ENCODE measurements around the gene ZNF526.

ZNF526 gene

DNA sequence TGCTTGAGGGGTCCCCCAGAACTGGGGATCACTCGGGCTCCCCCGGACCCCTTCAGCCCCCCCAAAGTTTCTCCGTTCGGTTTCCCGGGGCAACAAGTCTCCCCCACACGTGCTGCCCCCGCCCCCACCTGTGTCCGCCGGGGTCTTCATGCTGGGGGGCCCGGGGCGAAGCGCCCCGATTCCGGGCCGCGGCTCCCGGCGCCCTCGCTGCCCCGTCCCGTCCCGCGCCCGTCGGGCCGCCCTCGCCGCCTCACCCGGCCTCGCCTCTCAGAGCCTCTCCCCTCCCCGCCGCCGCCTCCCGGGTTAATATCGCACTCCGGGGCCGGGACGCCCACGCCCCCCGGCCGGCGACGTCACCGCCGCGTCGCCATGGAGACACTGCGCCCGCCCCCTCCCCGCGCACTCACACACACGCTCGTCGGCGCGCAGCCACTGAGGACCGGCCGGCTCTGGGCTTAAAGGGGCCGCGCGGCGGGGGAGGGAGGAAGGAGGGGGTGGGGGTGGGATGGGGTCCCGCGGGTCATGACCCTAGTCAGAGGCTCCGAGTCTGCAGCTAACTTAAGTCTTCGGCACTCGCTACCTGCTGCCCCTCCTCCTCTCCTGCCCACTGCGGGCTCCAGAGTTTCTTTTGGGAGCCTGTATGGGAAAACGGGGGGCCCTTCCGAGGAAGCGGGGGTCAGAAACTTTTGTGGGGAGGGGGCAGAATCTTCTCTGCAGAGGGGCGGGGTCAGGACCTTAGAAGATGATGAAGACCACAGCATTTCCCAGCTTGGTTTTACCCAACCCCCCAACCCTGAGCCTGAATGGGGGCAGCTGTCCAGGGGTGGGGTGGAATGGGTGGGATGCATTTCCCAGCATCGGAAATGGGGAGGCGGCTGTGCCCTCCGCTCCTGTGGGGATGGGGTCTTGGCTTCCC, 35.0 kb downstream of the ZNF526 start, which contains the start of gene ERF (continued):
- TF ChIP-seq, protein P1, sequence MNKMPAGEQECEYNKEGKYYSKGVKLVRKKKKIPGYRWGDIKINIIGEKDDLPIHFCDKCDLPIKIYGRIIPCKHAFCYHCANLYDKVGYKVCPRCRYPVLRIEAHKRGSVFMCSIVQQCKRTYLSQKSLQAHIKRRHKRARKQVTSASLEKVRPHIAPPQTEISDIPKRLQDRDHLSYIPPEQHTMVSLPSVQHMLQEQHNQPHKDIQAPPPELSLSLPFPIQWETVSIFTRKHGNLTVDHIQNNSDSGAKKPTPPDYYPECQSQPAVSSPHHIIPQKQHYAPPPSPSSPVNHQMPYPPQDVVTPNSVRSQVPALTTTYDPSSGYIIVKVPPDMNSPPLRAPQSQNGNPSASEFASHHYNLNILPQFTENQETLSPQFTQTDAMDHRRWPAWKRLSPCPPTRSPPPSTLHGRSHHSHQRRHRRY (tag by site-specific recombination; IDR thresholded peaks at IDR 0.05) = no peak
- TF ChIP-seq, protein P2, sequence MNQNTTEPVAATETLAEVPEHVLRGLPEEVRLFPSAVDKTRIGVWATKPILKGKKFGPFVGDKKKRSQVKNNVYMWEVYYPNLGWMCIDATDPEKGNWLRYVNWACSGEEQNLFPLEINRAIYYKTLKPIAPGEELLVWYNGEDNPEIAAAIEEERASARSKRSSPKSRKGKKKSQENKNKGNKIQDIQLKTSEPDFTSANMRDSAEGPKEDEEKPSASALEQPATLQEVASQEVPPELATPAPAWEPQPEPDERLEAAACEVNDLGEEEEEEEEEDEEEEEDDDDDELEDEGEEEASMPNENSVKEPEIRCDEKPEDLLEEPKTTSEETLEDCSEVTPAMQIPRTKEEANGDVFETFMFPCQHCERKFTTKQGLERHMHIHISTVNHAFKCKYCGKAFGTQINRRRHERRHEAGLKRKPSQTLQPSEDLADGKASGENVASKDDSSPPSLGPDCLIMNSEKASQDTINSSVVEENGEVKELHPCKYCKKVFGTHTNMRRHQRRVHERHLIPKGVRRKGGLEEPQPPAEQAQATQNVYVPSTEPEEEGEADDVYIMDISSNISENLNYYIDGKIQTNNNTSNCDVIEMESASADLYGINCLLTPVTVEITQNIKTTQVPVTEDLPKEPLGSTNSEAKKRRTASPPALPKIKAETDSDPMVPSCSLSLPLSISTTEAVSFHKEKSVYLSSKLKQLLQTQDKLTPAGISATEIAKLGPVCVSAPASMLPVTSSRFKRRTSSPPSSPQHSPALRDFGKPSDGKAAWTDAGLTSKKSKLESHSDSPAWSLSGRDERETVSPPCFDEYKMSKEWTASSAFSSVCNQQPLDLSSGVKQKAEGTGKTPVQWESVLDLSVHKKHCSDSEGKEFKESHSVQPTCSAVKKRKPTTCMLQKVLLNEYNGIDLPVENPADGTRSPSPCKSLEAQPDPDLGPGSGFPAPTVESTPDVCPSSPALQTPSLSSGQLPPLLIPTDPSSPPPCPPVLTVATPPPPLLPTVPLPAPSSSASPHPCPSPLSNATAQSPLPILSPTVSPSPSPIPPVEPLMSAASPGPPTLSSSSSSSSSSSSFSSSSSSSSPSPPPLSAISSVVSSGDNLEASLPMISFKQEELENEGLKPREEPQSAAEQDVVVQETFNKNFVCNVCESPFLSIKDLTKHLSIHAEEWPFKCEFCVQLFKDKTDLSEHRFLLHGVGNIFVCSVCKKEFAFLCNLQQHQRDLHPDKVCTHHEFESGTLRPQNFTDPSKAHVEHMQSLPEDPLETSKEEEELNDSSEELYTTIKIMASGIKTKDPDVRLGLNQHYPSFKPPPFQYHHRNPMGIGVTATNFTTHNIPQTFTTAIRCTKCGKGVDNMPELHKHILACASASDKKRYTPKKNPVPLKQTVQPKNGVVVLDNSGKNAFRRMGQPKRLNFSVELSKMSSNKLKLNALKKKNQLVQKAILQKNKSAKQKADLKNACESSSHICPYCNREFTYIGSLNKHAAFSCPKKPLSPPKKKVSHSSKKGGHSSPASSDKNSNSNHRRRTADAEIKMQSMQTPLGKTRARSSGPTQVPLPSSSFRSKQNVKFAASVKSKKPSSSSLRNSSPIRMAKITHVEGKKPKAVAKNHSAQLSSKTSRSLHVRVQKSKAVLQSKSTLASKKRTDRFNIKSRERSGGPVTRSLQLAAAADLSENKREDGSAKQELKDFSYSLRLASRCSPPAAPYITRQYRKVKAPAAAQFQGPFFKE (tag by site-specific recombination; IDR thresholded peaks at IDR 0.05; ENCODE audit: borderline replicate concordance) = no peak
- TF ChIP-seq ZNF629 (tag by site-specific recombination; IDR thresholded peaks at IDR 0.05) (0 out of 2 replicates have a peak, but pooled peaks have one; percentile 30), YY1 (tag by site-specific recombination; IDR thresholded peaks at IDR 0.05) (no peak), ZNF560 (tag by site-specific recombination; IDR thresholded peaks at IDR 0.05; ENCODE audit: borderline replicate concordance) (no peak), ZBTB17 (tag by site-specific recombination; IDR thresholded peaks at IDR 0.05) (no peak), SALL2 (tag by site-specific recombination; IDR thresholded peaks at IDR 0.05; ENCODE audit: borderline replicate concordance) (no peak), MYNN (tag by site-specific recombination; IDR thresholded peaks at IDR 0.05; ENCODE audit: borderline replicate concordance) (no peak), ZNF23 (tag by site-specific recombination; IDR thresholded peaks at IDR 0.05; ENCODE audit: borderline replicate concordance) (no peak), GFI1B (tag by site-specific recombination; IDR thresholded peaks at IDR 0.05) (no peak), ZNF747 (tag by site-specific recombination; IDR thresholded peaks at IDR 0.05) (no peak), ZFHX2 (tag by site-specific recombination; conservative IDR thresholded peaks at IDR 0.05) (peak; percentile 94), BCL11A (tag by site-specific recombination; IDR thresholded peaks at IDR 0.05; ENCODE audit: low read depth) (no peak), ZNF658 (tag by site-specific recombination; IDR thresholded peaks at IDR 0.05) (no peak), ZNF530 (tag by site-specific recombination; IDR thresholded peaks at IDR 0.05; ENCODE audit: low read depth) (no peak), OSR2 (tag by site-specific recombination; IDR thresholded peaks at IDR 0.05) (no peak), ZNF660 (tag by site-specific recombination; IDR thresholded peaks at IDR 0.05) (peak; percentile 74), TCF7L2 (IDR thresholded peaks at IDR 0.05; ENCODE audit: borderline replicate concordance, low read depth, low read length) (no peak), ZNF114 (tag by site-specific recombination; IDR thresholded peaks at IDR 0.05) (no peak), ZNF600 (tag by site-specific recombination; IDR thresholded peaks at IDR 0.05) (no peak), ZNF626 (tag by site-specific recombination; IDR thresholded peaks at IDR 0.05) (no peak), ZNF677 (tag by site-specific recombination; IDR thresholded peaks at IDR 0.05) (peak; percentile 35; the same call in 1 of the 2 replicates), ZNF132 (tag by site-specific recombination; IDR thresholded peaks at IDR 0.05; ENCODE audit: borderline replicate concordance) (no peak), ZEB2 (tag by site-specific recombination; IDR thresholded peaks at IDR 0.05) (no peak), ZFP3 (tag by site-specific recombination; IDR thresholded peaks at IDR 0.05; ENCODE audit: low read depth) (no peak), EGR2 (tag by site-specific recombination; IDR thresholded peaks at IDR 0.05; ENCODE audit: low read depth) (peak; percentile 75), ZNF837 (tag by site-specific recombination; IDR thresholded peaks at IDR 0.05) (no peak), ZNF426 (tag by site-specific recombination; IDR thresholded peaks at IDR 0.05) (no peak), ZNF146 (tag by site-specific recombination; IDR thresholded peaks at IDR 0.05) (no peak)
- TF ChIP-seq, protein P3, sequence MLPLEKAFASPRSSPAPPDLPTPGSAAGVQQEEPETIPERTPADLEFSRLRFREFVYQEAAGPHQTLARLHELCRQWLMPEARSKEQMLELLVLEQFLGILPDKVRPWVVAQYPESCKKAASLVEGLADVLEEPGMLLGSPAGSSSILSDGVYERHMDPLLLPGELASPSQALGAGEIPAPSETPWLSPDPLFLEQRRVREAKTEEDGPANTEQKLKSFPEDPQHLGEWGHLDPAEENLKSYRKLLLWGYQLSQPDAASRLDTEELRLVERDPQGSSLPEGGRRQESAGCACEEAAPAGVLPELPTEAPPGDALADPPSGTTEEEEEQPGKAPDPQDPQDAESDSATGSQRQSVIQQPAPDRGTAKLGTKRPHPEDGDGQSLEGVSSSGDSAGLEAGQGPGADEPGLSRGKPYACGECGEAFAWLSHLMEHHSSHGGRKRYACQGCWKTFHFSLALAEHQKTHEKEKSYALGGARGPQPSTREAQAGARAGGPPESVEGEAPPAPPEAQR (tag by site-specific recombination; IDR thresholded peaks at IDR 0.05) = no peak
- TF ChIP-seq, protein P4, sequence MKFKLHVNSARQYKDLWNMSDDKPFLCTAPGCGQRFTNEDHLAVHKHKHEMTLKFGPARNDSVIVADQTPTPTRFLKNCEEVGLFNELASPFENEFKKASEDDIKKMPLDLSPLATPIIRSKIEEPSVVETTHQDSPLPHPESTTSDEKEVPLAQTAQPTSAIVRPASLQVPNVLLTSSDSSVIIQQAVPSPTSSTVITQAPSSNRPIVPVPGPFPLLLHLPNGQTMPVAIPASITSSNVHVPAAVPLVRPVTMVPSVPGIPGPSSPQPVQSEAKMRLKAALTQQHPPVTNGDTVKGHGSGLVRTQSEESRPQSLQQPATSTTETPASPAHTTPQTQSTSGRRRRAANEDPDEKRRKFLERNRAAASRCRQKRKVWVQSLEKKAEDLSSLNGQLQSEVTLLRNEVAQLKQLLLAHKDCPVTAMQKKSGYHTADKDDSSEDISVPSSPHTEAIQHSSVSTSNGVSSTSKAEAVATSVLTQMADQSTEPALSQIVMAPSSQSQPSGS (tag by site-specific recombination; IDR thresholded peaks at IDR 0.05; ENCODE audit: low read depth) = no peak

Data from HEK293 (cell line).